K562 (cell line): ENCODE data around the gene ATP5MK. TPM values are rescaled to one million over a fixed set of nuclear protein-coding genes. Genes with fewer than 3 reads are reported as not detected.

Source experiments
- ATAC-seq: fragments of 200-7000 bp; cut with Tn5 transposase; 3 replicates; pipeline ENCODE4 v1.9.1; 2020; ENCODE audit warnings: moderate library complexity
- BruUV-seq: library from RNA; stranded (reverse); fragments of 400-500 nt; replicated peaks from 2 replicates; lab custom pipeline; 2021; lab: Mats Ljungman, UMichigan
- CTCF ChIA-PET: fragments of 300-600 bp; formaldehyde crosslinking; extraction: SDS; loops from one replicate; lab custom pipeline; 2021; ENCODE audit warnings: low intra/inter-chr PET ratio; lab: Yijun Ruan, JAX
- POLR2A ChIA-PET: fragments of 300-600, 350-650 bp; sonication (Branson Sonifier 250); formaldehyde crosslinking; extraction: SDS; loops from one replicate; lab custom pipeline; 2021; ENCODE audit warnings: antibody characterized with exemption, inconsistent platforms; lab: Yijun Ruan, JAX
- DNase-seq, 4 experiments: peaks; one replicate each; pipeline versions ENCODE4 v3.0.0 to v3.0.0-alpha.2; 2011 to 2018; ENCODE audit warnings: low spot score in 3 of 4, mixed read lengths in 3 of 4; ENCODE audit errors: extremely low read depth in 1 of 4
- FAIRE-seq: peaks from 2 replicates; lab custom pipeline; 2011; peaks lifted over from hg19 to GRCh38; lab: Jason Lieb, UNC
- H2AFZ ChIP-seq: 2 replicates; pipeline ENCODE4 v1.6.0; 2011; ENCODE audit warnings: low read depth, low read length, control low read depth, inconsistent platforms
- H3K27ac ChIP-seq: fragments of 200-600 bp; 3 replicates; pipeline ENCODE4 v1.8.0; 2011; ENCODE audit warnings: low read depth, mild to moderate bottlenecking, control low read depth, inconsistent platforms, low read length, moderate library complexity, mixed read lengths; ENCODE audit errors: extremely low read depth
- H3K27me3 ChIP-seq, 2 experiments: fragments of 300-600 bp in 1 of 2; 2 replicates in 1 of 2; 3 replicates in 1 of 2; pipeline versions ENCODE4 v1.6.0 to v1.8.0; 2011; ENCODE audit warnings: inconsistent platforms in 2 of 2, low read length in 2 of 2, mild to moderate bottlenecking in 1 of 2, mixed read lengths in 1 of 2, moderate library complexity in 1 of 2; ENCODE audit not compliant: control insufficient read depth in 2 of 2, insufficient read depth in 2 of 2
- H3K36me3 ChIP-seq: fragments of 300-600 bp; 3 replicates; pipeline ENCODE4 v1.8.0; 2011; ENCODE audit warnings: mild to moderate bottlenecking, low read length, inconsistent platforms; ENCODE audit not compliant: control insufficient read depth, insufficient read depth
- H3K4me1 ChIP-seq, 2 experiments: fragments of 200-600 bp in 1 of 2; replicated peaks in 1 of 2; 2 replicates in 1 of 2; 3 replicates in 1 of 2; pipeline versions ENCODE4 v1.5.1 to v1.8.0; 2011; ENCODE audit warnings: inconsistent platforms in 2 of 2, low read length in 2 of 2, mild to moderate bottlenecking in 1 of 2, mixed read lengths in 1 of 2, moderate library complexity in 1 of 2; ENCODE audit not compliant: control insufficient read depth in 2 of 2, insufficient read depth in 2 of 2
- H3K4me2 ChIP-seq: 2 replicates; pipeline ENCODE4 v1.6.1; 2011; ENCODE audit warnings: low read length, control low read depth, inconsistent platforms, mixed read lengths; ENCODE audit not compliant: insufficient read depth
- H3K4me3 ChIP-seq: fragments of 200-600 bp; sonication (generic), shearing (Covaris generic); 2 replicates; pipeline ENCODE4 v1.5.1; 2016; ENCODE audit warnings: control low read depth, inconsistent platforms
- H3K79me2 ChIP-seq: fragments of 200-600 bp; 3 replicates; pipeline ENCODE4 v1.8.0; 2011; ENCODE audit warnings: low read length, inconsistent platforms; ENCODE audit not compliant: control insufficient read depth, insufficient read depth
- H3K9ac ChIP-seq, 2 experiments: 2 replicates each; pipeline versions ENCODE4 v1.6.0 to v1.6.1; 2011; ENCODE audit warnings: low read depth in 2 of 2, low read length in 2 of 2, control low read depth in 1 of 2, inconsistent platforms in 1 of 2, mild to moderate bottlenecking in 1 of 2, mixed read lengths in 1 of 2; ENCODE audit not compliant: insufficient read depth in 1 of 2
- H3K9me1 ChIP-seq: one replicate; pipeline ENCODE4 v1.6.0; 2011; ENCODE audit warnings: inconsistent platforms, mild to moderate bottlenecking, low read length, moderate library complexity; ENCODE audit not compliant: control insufficient read depth, insufficient read depth
- H3K9me3 ChIP-seq: replicated peaks from 2 replicates; pipeline ENCODE4 v1.5.1; 2011; ENCODE audit warnings: low read depth, low read length, inconsistent platforms; ENCODE audit not compliant: control insufficient read depth, insufficient read depth
- H4K20me1 ChIP-seq: replicated peaks from 2 replicates; pipeline ENCODE4 v1.6.1; 2011; ENCODE audit warnings: low read length, inconsistent platforms, mixed read lengths; ENCODE audit not compliant: control insufficient read depth, insufficient read depth
- DEAF1 ChIP-seq: fragments of 450-650 bp; formaldehyde crosslinking; IDR thresholded peaks from 2 replicates; pipeline ENCODE4 v1.4.0; 2020; ENCODE audit warnings: mild to moderate bottlenecking, moderate library complexity
- ELK3 ChIP-seq: fragments of 450-650 bp; formaldehyde crosslinking; IDR thresholded peaks from 2 replicates; pipeline ENCODE4 v1.4.0; 2020; ENCODE audit warnings: mild to moderate bottlenecking
- EP400 ChIP-seq: fragments of 450-650 bp; IDR thresholded peaks from 2 replicates; pipeline ENCODE4 v1.6.1; 2017; ENCODE audit warnings: antibody characterized with exemption, mild to moderate bottlenecking, moderate library complexity
- ESRRA ChIP-seq: fragments of 450-650 bp; IDR thresholded peaks from 2 replicates; pipeline ENCODE4 v1.6.1; 2014; ENCODE audit warnings: low read depth, mild to moderate bottlenecking, moderate library complexity, borderline replicate concordance
- GATAD2A ChIP-seq: fragments of 450-650 bp; IDR thresholded peaks from 2 replicates; pipeline ENCODE4 v1.6.1; 2017
- HDAC1 ChIP-seq, 2 experiments: fragments of 450-650 bp; IDR thresholded peaks; 2 replicates each; pipeline ENCODE4 v1.6.1; 2016 to 2017; ENCODE audit warnings: inconsistent platforms in 1 of 2, mild to moderate bottlenecking in 1 of 2, moderate library complexity in 1 of 2
- HSF4 ChIP-seq: fragments of 250-450 bp; sonication (Bioruptor Pico); IDR thresholded peaks from 2 replicates; pipeline ENCODE4 v2.1.2; 2022; ENCODE audit warnings: mild to moderate bottlenecking, moderate library complexity, borderline replicate concordance
- NR2F6 ChIP-seq: fragments of 450-650 bp; formaldehyde crosslinking; IDR thresholded peaks from 2 replicates; pipeline ENCODE4 v1.4.0; 2020; ENCODE audit warnings: mild to moderate bottlenecking
- POLR2AphosphoS5 ChIP-seq: IDR thresholded peaks from 2 replicates; pipeline ENCODE4 v1.6.1; 2011; ENCODE audit warnings: mild to moderate bottlenecking, low read depth, low read length, moderate library complexity; ENCODE audit not compliant: control insufficient read depth, insufficient read depth
- RNF2 ChIP-seq: sonication (generic); IDR thresholded peaks from 2 replicates; pipeline ENCODE4 v1.6.1; 2016
- SIRT6 ChIP-seq: IDR thresholded peaks from one replicate; pipeline ENCODE4 v1.6.1; 2012; ENCODE audit warnings: low read depth, mild to moderate bottlenecking, control low read depth, inconsistent platforms, low read length, moderate library complexity
- SMARCA4 ChIP-seq: fragments of 450-650 bp; IDR thresholded peaks from 2 replicates; pipeline ENCODE4 v1.6.1; 2016
- SP1 ChIP-seq: sonication (generic); formaldehyde crosslinking; IDR thresholded peaks from 2 replicates; pipeline ENCODE4 v1.8.1; 2022; ENCODE audit warnings: mild to moderate bottlenecking, missing genetic modification reagents
- ZBTB33 ChIP-seq: sonication (generic); formaldehyde crosslinking; IDR thresholded peaks from 2 replicates; pipeline ENCODE4 v1.8.1; 2023; ENCODE audit warnings: mild to moderate bottlenecking, missing genetic modification reagents
- ZHX1 ChIP-seq: fragments of 150-350 bp; conservative IDR thresholded peaks from 2 replicates; pipeline ENCODE4 v1.6.1; 2014; ENCODE audit warnings: low read length
- ZNF133 ChIP-seq: fragments of 250-450 bp; sonication (Bioruptor Pico); IDR thresholded peaks from 2 replicates; pipeline ENCODE4 v1.4.0; 2020; ENCODE audit warnings: mild to moderate bottlenecking
- ZNF174 ChIP-seq: fragments of 250-450 bp; sonication (Bioruptor Pico); IDR thresholded peaks from 2 replicates; pipeline ENCODE4 v1.4.0; 2020; ENCODE audit warnings: mild to moderate bottlenecking
- WGBS: fragments of 100-300 bp; shearing (Covaris generic); methylation state at CpG from one replicate; pipeline ENCODE4 v1.1.6; 2016; ENCODE audit warnings: low coverage, mixed read lengths; ENCODE audit not compliant: insufficient coverage; ENCODE audit errors: missing lambda C conversion rate; 5-methylcytosine and 5-hydroxymethylcytosine counted together
- in situ Hi-C: fragments of 300-500 bp; cut with MboI; formaldehyde crosslinking; loops from 4 replicates; pipeline ENCODE4 v1.15.0; 2018; ENCODE audit warnings: inconsistent platforms, mixed read lengths
- intact Hi-C: fragments of 100-400 bp; cut with micrococcal nuclease; formaldehyde crosslinking; loops from 2 replicates; pipeline ENCODE4 v1.14.2; 2022
- polyA plus RNA-seq, 8 experiments: library from polyadenylated mRNA; depleted of rRNA in 4 of 8; stranded (reverse) in 5 of 8; unstranded in 3 of 8; fragments of >200 nt; fragmentation: Nextera tagmentation in 2 of 8; fragmentation: Illumina TruSeq in 1 of 8; extraction: Ambion mirVana in 2 of 8; extraction: Trizol in 1 of 8; gene quantifications; 2 replicates each; pipeline versions ENCODE4 v1.2.1 to v1.2.3, GENCODE V29; 2011 to 2014; ENCODE audit warnings: inconsistent platforms in 1 of 8, missing spikeins in 1 of 8
- total RNA-seq, 7 experiments: library from RNA; depleted of rRNA in 6 of 7; stranded (reverse); fragments of >200 nt in 6 of 7; fragmentation: Illumina TruSeq in 2 of 7; extraction: Trizol in 2 of 7; gene quantifications; 2 replicates each; pipeline versions ENCODE4 v1.2.1 to v1.2.3, GENCODE V29; 2011 to 2021; ENCODE audit warnings: low replicate concordance in 1 of 7

The ATP5MK gene
- total and polyA plus RNA-seq, 9 of the 15 experiments (the other 6 are each of a cell fraction or from before 2014, with no cell fraction given) = 182 to 1,810 (median 741) TPM

GRCh38 chr10:103396789-103397087 is 463 bp upstream of the ATP5MK start:
- Histone ChIP-seq H3K36me3 (peaks cover 71% of the 10 kb centered on the region), H3K27ac (peak overlapping the region; percentile 72), H3K4me3 (peak overlapping the region; percentile 74), H2AFZ (peak overlapping the region; percentile 63), H3K79me2 (peaks cover 82% of the 10 kb centered on the region), H3K9ac (peak overlapping the region; percentile 85 to 94), H3K4me1 (peaks cover 10 to 15% of the 10 kb centered on the region in 2 experiments; a peak in 4 of 5 replicates), H3K27me3 (no peaks in the 10 kb centered on the region), H3K9me3 (no peaks in the 10 kb centered on the region), H4K20me1 (0 out of 2 replicates have a peak, but pooled peaks cover 4% of the 10 kb centered on the region), H3K9me1 (peaks cover 5% of the 10 kb centered on the region), H3K4me2 (peak overlapping the region; percentile 92)
- intact Hi-C loops (loop anchor here (5.0 kb wide), 1 partner anchor 44 kb away; the partner anchor contains the start of gene PCGF6), in situ Hi-C loops (no loop called here)
- POLR2A ChIA-PET = interaction anchor here (1.7 to 2.0 kb wide), 2 partner anchors 28 to 29 kb away, joined by 4 to 6 read pairs; partner anchors contain the start of gene TAF5
- CTCF ChIA-PET = no interaction called here
- BruUV-seq = TSS peak; percentile 80
- DNase-seq = peak in 3 of 4 experiments; percentile 11 to 14 (median 12)
- no peak for FAIRE-seq
- peak; percentile 3; the same call in 1 of the 3 replicates for ATAC-seq
- 0% methylated on average over 8 of the region's 8 CpGs for WGBS
- no peak for TF ChIP-seq ZHX1
- no peak for TF ChIP-seq DEAF1
- TF ChIP-seq POLR2AphosphoS5 = no peak
- TF ChIP-seq GATAD2A = no peak
- no peak for TF ChIP-seq HSF4 (CRISPR knock-in tag)
- no peak for TF ChIP-seq SIRT6
- TF ChIP-seq SP1 (CRISPR knock-in tag) = no peak
- TF ChIP-seq ESRRA = no peak
- TF ChIP-seq EP400 = peak; percentile 66; the same call in 1 of the 2 replicates
- no peak for TF ChIP-seq RNF2
- no peak for TF ChIP-seq ELK3 (CRISPR knock-in tag)
- no peak for TF ChIP-seq NR2F6 (CRISPR knock-in tag)
- TF ChIP-seq SMARCA4 = no peak
- no peak for TF ChIP-seq ZBTB33 (CRISPR knock-in tag)
- no peak for TF ChIP-seq ZNF133 (CRISPR knock-in tag)
- TF ChIP-seq HDAC1 (IDR thresholded peaks at IDR 0.05) = 0 out of 4 replicates have a peak, but pooled peaks of 1 of the 2 experiments have one; percentile 8
- TF ChIP-seq ZNF174 (CRISPR knock-in tag) = no peak
